ENCODE results near the gene CCDC51. TPM values are rescaled to one million over a fixed set of nuclear protein-coding genes. Genes with fewer than 3 reads are reported as not detected.

Gene CCDC51, protein sequence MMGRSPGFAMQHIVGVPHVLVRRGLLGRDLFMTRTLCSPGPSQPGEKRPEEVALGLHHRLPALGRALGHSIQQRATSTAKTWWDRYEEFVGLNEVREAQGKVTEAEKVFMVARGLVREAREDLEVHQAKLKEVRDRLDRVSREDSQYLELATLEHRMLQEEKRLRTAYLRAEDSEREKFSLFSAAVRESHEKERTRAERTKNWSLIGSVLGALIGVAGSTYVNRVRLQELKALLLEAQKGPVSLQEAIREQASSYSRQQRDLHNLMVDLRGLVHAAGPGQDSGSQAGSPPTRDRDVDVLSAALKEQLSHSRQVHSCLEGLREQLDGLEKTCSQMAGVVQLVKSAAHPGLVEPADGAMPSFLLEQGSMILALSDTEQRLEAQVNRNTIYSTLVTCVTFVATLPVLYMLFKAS
- 25.3 to 29.7 TPM (median 26.2 TPM) in 5 replicates for total RNA-seq (2022; extraction: Qiagen RNA extraction; ENCODE audit: low read depth)

GRCh38 chr3:48439820-48440589, at the start of gene CCDC51, which contains the start of gene TMA7:
Gene CCDC51 (minus strand): TSS chr3:48440119. CDS start chr3:48435128, 4,991 bp downstream.
Gene TMA7 (plus strand): TSS chr3:48440257. CDS start chr3:48440297, 40 bp downstream.

GRCh38 chr3:48446425-48447193, 6.7 kb upstream of the CCDC51 start, which contains the start of gene ATRIP:
Gene ATRIP (plus strand): TSS chr3:48446737. CDS start chr3:48446846, 109 bp downstream.

DNA sequence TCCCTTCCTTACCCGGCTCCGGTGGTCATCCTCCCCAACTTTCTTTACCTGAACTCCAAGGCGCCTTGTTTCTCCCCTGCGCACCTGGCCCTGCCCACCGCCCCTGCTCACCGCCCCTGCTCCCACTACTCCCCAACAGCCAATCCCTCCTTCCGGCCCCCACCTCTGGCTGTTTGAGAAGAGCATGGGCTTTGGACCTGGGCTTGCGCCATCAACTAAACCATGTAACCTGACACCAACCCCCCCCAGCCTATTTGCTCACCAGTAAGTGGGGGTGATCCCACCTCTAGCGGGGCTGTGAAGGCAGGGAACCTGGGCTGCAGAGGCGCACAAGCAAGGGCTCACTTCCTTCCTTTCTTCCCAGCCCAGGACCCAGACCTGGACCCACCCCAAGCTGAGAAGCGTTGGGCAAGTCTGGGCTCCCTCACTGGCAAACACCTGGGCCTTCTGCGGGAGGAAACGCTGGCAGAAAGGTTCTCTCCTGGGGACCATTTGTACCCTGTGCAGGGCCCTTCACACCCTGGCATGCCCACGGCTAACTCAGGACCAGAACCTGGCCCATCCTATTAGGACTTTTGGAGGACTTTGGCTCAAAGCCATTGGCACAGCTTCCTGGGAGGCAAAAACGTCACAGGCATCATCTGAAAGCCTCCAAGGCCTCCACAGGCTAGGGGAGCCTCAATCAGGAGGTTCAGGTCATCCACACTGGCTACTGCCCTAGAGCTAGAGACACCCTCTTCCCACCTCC, 9.8 kb downstream of the CCDC51 start, which contains the start of gene PLXNB1:
TSS of gene PLXNB1 (minus strand) at position 127 of the 748 bp plus-strand sequence. CDS start 5,475 bp downstream, outside the sequence.

Other genes with a start within 250 kb of the CCDC51 start
- not detected in 5 replicates for gene CAMP, start 216.6 kb downstream of the CCDC51 start, total RNA-seq (2022; extraction: Qiagen RNA extraction; ENCODE audit: low read depth)
- gene ZNF589, start 199.0 kb downstream of the CCDC51 start, total RNA-seq (2022; extraction: Qiagen RNA extraction; ENCODE audit: low read depth): 2.3 to 2.7 TPM (median 2.5 TPM) in 5 replicates
- gene NME6, start 138.8 kb downstream of the CCDC51 start, total RNA-seq (2022; extraction: Qiagen RNA extraction; ENCODE audit: low read depth): 21.6 to 28.9 TPM (median 22.7 TPM) in 5 replicates
- gene SPINK8, start 106.5 kb downstream of the CCDC51 start, total RNA-seq (2022; extraction: Qiagen RNA extraction; ENCODE audit: low read depth): not detected in 5 replicates
- not detected in 5 replicates for gene FBXW12, start 67.9 kb downstream of the CCDC51 start, total RNA-seq (2022; extraction: Qiagen RNA extraction; ENCODE audit: low read depth)
- 14.6 to 17.8 TPM (median 16.9 TPM) in 5 replicates for gene PLXNB1, start 10.0 kb downstream of the CCDC51 start, total RNA-seq (2022; extraction: Qiagen RNA extraction; ENCODE audit: low read depth)
- gene TMA7, start 138 bp upstream of the CCDC51 start, total RNA-seq (2022; extraction: Qiagen RNA extraction; ENCODE audit: low read depth): 276 to 367 TPM (median 288 TPM) in 5 replicates
- gene ATRIP, start 6.6 kb upstream of the CCDC51 start, total RNA-seq (2022; extraction: Qiagen RNA extraction; ENCODE audit: low read depth): 7.9 to 10.4 TPM (median 8.4 TPM) in 5 replicates
- 95.8 to 129 TPM (median 122 TPM) in 5 replicates for gene SHISA5, start 64.1 kb upstream of the CCDC51 start, total RNA-seq (2022; extraction: Qiagen RNA extraction; ENCODE audit: low read depth)
- 9.0 to 14.2 TPM (median 13.2 TPM) in 5 replicates for gene PFKFB4, start 116.7 kb upstream of the CCDC51 start, total RNA-seq (2022; extraction: Qiagen RNA extraction; ENCODE audit: low read depth)
- gene UCN2, start 123.7 kb upstream of the CCDC51 start, total RNA-seq (2022; extraction: Qiagen RNA extraction; ENCODE audit: low read depth): 8.0 to 10.3 TPM (median 8.5 TPM) in 5 replicates
- gene COL7A1, start 155.2 kb upstream of the CCDC51 start, total RNA-seq (2022; extraction: Qiagen RNA extraction; ENCODE audit: low read depth): 138 to 185 TPM (median 169 TPM) in 5 replicates
- gene UQCRC1, start 169.5 kb upstream of the CCDC51 start, total RNA-seq (2022; extraction: Qiagen RNA extraction; ENCODE audit: low read depth): 162 to 219 TPM (median 177 TPM) in 5 replicates
- gene TMEM89, start 181.7 kb upstream of the CCDC51 start, total RNA-seq (2022; extraction: Qiagen RNA extraction; ENCODE audit: low read depth): not detected in 5 replicates
- gene SLC26A6, start 195.3 kb upstream of the CCDC51 start, total RNA-seq (2022; extraction: Qiagen RNA extraction; ENCODE audit: low read depth): 14.3 to 19.9 TPM (median 17.5 TPM) in 5 replicates
- 3.1 to 4.8 TPM (median 4.0 TPM) in 5 replicates for gene CELSR3, start 222.8 kb upstream of the CCDC51 start, total RNA-seq (2022; extraction: Qiagen RNA extraction; ENCODE audit: low read depth)
- gene NCKIPSD, start 245.8 kb upstream of the CCDC51 start, total RNA-seq (2022; extraction: Qiagen RNA extraction; ENCODE audit: low read depth): 7.4 to 9.7 TPM (median 8.5 TPM) in 5 replicates